Measurements from ENCODE around the gene KCTD10. TPM values are rescaled to one million over a fixed set of nuclear protein-coding genes. Genes with fewer than 3 reads are reported as not detected.

KCTD10 gene, protein sequence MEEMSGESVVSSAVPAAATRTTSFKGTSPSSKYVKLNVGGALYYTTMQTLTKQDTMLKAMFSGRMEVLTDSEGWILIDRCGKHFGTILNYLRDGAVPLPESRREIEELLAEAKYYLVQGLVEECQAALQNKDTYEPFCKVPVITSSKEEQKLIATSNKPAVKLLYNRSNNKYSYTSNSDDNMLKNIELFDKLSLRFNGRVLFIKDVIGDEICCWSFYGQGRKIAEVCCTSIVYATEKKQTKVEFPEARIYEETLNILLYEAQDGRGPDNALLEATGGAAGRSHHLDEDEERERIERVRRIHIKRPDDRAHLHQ
- total RNA-seq: 48.3 and 51.2 TPM in 2 replicates

- Mint-ChIP-seq H3K36me3 (ENCODE audit: low read depth) (peaks cover 2% of the 10 kb centered on the region), H3K9me3 (no peaks in the 10 kb centered on the region), H3K4me1 (ENCODE audit: low read depth) (peaks cover 40% of the 10 kb centered on the region), H3K27me3 (ENCODE audit: insufficient read depth) (no peaks in the 10 kb centered on the region), H3K27ac (peak within 1 kb of the TSS; percentile 98), H3K4me3 (peak within 1 kb of the TSS; percentile 94)
- peak; percentile 84 for DNase-seq (ENCODE audit: low spot score)
- intact Hi-C loops (cut with micrococcal nuclease): loop anchor here (1.0 to 10.0 kb wide), 9 partner anchors 45 to 1790 kb away; partner anchors contain the start of genes ALKBH2, FAM222A, GLTP and MMAB
Observed at GRCh38 chr12:109477185-109477962, at the start of gene KCTD10, which contains the start of gene UBE3B. TSS of gene KCTD10 (minus strand) at chr12:109477300. CDS start at chr12:109477262, 38 bp downstream. TSS of gene UBE3B (plus strand) at chr12:109477634. CDS start at chr12:109483552, 5,918 bp downstream.

- no peaks in the 10 kb centered on the region for H3K4me1 Mint-ChIP-seq (ENCODE audit: low read depth)
- DNase-seq (ENCODE audit: low spot score): no peak
- H3K4me3 Mint-ChIP-seq: no peak overlapping the region
- no peak overlapping the region for H3K27ac Mint-ChIP-seq
- no peaks in the 10 kb centered on the region for H3K9me3 Mint-ChIP-seq
- intact Hi-C loops (cut with micrococcal nuclease): no loop called here
- no peaks in the 10 kb centered on the region for H3K27me3 Mint-ChIP-seq (ENCODE audit: insufficient read depth)
- peaks cover 19% of the 10 kb centered on the region for H3K36me3 Mint-ChIP-seq (ENCODE audit: low read depth)
Observed at GRCh38 chr12:109525279-109525585, 48.1 kb upstream of the KCTD10 start.

DNA sequence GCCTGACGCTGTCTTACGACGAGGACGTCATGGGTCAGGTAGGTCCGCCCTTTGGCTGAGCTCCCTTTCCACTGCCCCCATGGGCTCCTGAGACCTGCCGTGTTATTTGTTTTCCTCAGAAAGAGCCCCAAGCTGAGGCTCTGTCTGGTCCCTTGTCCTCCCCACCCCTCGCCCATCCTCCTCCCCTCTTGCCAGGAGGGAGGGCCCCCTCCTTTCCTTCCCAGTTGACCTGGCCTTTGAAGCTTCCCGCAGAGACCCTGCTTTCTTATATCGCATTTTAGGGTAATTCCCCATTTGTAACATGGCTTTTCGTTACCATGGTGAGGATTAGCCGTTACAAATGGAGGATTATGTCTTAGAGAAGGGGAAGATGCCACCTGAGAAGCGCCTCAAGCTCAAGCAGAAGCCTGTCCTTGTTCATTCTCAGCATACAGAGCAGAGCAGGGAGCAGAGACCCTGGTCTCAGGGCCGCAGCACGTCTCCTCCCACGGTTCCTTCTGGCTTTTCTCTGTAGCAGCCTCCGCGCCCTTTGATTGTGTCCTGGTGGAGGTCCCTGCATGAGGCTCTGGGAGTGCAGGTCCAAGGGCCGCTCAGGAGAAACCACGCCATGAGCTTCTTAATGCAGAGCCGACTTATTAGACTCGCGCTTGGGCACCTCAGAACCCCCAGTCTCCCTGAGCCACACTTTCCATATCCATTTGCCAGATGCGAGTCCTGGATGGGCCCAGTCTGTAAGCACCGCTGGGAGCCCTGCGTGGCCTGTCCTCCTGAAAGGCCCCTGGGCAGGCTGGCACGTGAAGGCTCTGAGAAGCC is 47.6 kb upstream of the KCTD10 start:
- Mint-ChIP-seq H3K4me1 (ENCODE audit: low read depth) (no peaks in the 10 kb centered on the region), H3K4me3 (no peak overlapping the region), H3K27me3 (ENCODE audit: insufficient read depth) (no peaks in the 10 kb centered on the region), H3K36me3 (ENCODE audit: low read depth) (peaks cover 19% of the 10 kb centered on the region), H3K9me3 (no peaks in the 10 kb centered on the region), H3K27ac (no peak overlapping the region)
- DNase-seq (ENCODE audit: low spot score): no peak
- intact Hi-C loops (cut with micrococcal nuclease): no loop called here

DNA sequence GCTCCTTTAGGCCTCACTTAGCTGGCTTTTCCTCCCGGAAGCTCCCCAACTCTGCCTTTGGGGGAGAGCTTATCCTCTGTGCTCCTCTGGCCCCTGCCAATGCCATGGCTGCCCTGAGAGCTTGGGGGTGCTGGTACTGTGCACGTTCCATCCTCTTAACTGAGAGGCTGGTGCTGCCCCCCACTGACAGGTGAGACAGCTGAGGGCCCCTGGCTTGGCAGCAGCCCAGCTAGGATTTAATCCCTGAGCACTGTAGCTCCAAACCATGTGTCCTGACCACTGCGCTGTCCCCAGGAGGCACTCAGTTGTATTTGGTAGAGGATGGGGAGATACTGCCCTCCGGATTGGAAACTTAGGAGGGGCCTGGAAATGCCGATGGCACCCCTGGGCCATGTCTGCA is 46.4 kb upstream of the KCTD10 start:
- H3K27ac Mint-ChIP-seq: no peak overlapping the region
- no peaks in the 10 kb centered on the region for H3K9me3 Mint-ChIP-seq
- H3K4me1 Mint-ChIP-seq (ENCODE audit: low read depth): no peaks in the 10 kb centered on the region
- no peaks in the 10 kb centered on the region for H3K27me3 Mint-ChIP-seq (ENCODE audit: insufficient read depth)
- DNase-seq (ENCODE audit: low spot score): no peak
- peaks cover 23% of the 10 kb centered on the region for H3K36me3 Mint-ChIP-seq (ENCODE audit: low read depth)
- no peak overlapping the region for H3K4me3 Mint-ChIP-seq
- intact Hi-C loops (cut with micrococcal nuclease): no loop called here

GRCh38 chr12:109523071-109523470 is 46.0 kb upstream of the KCTD10 start:
- intact Hi-C loops (cut with micrococcal nuclease): no loop called here
- no peak for DNase-seq (ENCODE audit: low spot score)
- Mint-ChIP-seq H3K27ac (no peak overlapping the region), H3K4me3 (no peak overlapping the region), H3K36me3 (ENCODE audit: low read depth) (peaks cover 28% of the 10 kb centered on the region), H3K4me1 (ENCODE audit: low read depth) (no peaks in the 10 kb centered on the region), H3K27me3 (ENCODE audit: insufficient read depth) (no peaks in the 10 kb centered on the region), H3K9me3 (no peaks in the 10 kb centered on the region)

DNA sequence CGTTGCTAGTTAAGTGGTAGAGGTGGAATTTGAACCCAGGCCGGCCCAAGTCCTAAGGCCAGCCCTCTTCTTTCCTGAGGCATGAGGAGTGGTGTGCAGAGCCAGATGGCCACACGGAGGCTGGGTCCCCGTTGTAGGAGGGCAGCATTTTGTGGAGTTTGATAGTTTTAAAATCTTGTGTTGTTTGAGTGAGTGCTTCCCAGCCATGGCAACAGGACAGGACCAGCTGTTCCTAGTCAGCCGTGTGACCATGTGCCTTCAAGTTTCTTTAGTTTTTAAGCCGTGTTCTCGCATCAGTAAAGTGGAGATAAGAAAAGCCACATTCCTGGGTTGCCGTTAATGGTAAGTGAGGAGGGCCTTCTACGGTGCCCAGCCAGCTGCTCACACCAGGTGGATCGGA is 44.7 kb upstream of the KCTD10 start:
- intact Hi-C loops (cut with micrococcal nuclease): no loop called here
- Mint-ChIP-seq H3K4me3 (no peak overlapping the region), H3K27me3 (ENCODE audit: insufficient read depth) (no peaks in the 10 kb centered on the region), H3K4me1 (ENCODE audit: low read depth) (no peaks in the 10 kb centered on the region), H3K27ac (no peak overlapping the region), H3K9me3 (no peaks in the 10 kb centered on the region), H3K36me3 (ENCODE audit: low read depth) (peaks cover 30% of the 10 kb centered on the region)
- no peak for DNase-seq (ENCODE audit: low spot score)

- Mint-ChIP-seq H3K27me3 (ENCODE audit: insufficient read depth) (no peaks in the 10 kb centered on the region), H3K4me3 (no peak overlapping the region), H3K27ac (no peak overlapping the region), H3K9me3 (no peaks in the 10 kb centered on the region), H3K36me3 (ENCODE audit: low read depth) (peaks cover 30% of the 10 kb centered on the region), H3K4me1 (ENCODE audit: low read depth) (no peaks in the 10 kb centered on the region)
- no peak for DNase-seq (ENCODE audit: low spot score)
- intact Hi-C loops (cut with micrococcal nuclease): loop anchor here (2.0 kb wide), 1 partner anchor 53 kb away; the partner anchor contains the start of genes MMAB and MVK
Observed at GRCh38 chr12:109519787-109520186, 42.7 kb upstream of the KCTD10 start.

- peaks cover 30% of the 10 kb centered on the region for H3K36me3 Mint-ChIP-seq (ENCODE audit: low read depth)
- intact Hi-C loops (cut with micrococcal nuclease): loop anchor here (2.0 kb wide), 1 partner anchor 54 kb away; the partner anchor contains the start of genes MMAB and MVK
- no peak overlapping the region for H3K4me3 Mint-ChIP-seq
- H3K4me1 Mint-ChIP-seq (ENCODE audit: low read depth): no peaks in the 10 kb centered on the region
- peak; percentile 22 for DNase-seq (ENCODE audit: low spot score)
- H3K9me3 Mint-ChIP-seq: no peaks in the 10 kb centered on the region
- H3K27ac Mint-ChIP-seq: no peak overlapping the region
- no peaks in the 10 kb centered on the region for H3K27me3 Mint-ChIP-seq (ENCODE audit: insufficient read depth)
Observed at GRCh38 chr12:109518820-109519665, 41.9 kb upstream of the KCTD10 start.

DNA sequence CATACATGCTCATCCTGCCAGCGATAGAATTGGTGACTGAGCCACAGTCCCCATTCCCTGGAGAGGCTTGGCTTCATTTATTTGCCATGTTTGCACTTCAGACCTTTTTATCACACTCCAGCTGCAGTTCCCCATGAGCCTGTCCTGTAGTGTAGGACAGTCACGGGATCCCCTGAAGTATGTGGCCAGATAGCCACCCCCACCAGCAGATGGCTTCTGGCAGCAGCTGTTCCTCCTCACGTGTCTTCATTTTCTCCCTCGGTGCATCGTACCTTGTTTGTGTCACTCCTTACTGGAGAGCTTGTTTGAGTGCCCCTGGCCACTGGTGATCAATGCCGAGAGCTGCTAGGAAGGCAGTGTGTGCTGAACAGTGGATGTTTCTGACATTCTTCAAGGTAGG is 40.5 kb upstream of the KCTD10 start:
- Mint-ChIP-seq H3K36me3 (ENCODE audit: low read depth) (peaks cover 34% of the 10 kb centered on the region), H3K27ac (no peak overlapping the region), H3K9me3 (no peaks in the 10 kb centered on the region), H3K27me3 (ENCODE audit: insufficient read depth) (no peaks in the 10 kb centered on the region), H3K4me1 (ENCODE audit: low read depth) (no peaks in the 10 kb centered on the region), H3K4me3 (no peak overlapping the region)
- no peak for DNase-seq (ENCODE audit: low spot score)
- intact Hi-C loops (cut with micrococcal nuclease): loop anchor here (2.0 kb wide), 1 partner anchor 55 kb away; the partner anchor contains the start of genes MMAB and MVK

GRCh38 chr12:109513977-109514376 is 36.9 kb upstream of the KCTD10 start:
- Mint-ChIP-seq H3K9me3 (no peaks in the 10 kb centered on the region), H3K27me3 (ENCODE audit: insufficient read depth) (no peaks in the 10 kb centered on the region), H3K36me3 (ENCODE audit: low read depth) (peaks cover 33% of the 10 kb centered on the region), H3K4me1 (ENCODE audit: low read depth) (no peaks in the 10 kb centered on the region), H3K27ac (no peak overlapping the region), H3K4me3 (no peak overlapping the region)
- no peak for DNase-seq (ENCODE audit: low spot score)
- intact Hi-C loops (cut with micrococcal nuclease): no loop called here

DNA sequence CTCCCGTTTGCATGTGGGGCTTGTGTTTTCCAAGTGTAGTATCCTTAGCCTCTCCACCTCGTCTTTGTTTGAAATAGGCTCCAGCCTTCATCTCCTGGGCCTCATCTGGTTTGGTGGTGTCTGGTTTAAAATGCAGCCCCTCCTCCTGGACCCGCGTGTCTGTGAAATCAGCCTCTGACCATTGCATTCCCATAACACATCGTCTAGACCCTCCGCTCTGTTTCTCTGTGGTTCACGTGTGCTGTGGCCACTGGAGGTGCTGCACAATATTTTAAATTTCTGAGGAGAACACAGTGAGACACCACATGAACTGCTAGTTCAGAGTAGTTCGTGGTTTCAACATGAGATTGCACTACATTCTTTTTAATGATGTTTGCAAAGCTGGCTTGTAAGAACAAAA is 36.0 kb upstream of the KCTD10 start:
- Mint-ChIP-seq H3K4me1 (ENCODE audit: low read depth) (no peaks in the 10 kb centered on the region), H3K27ac (no peak overlapping the region), H3K27me3 (ENCODE audit: insufficient read depth) (no peaks in the 10 kb centered on the region), H3K9me3 (no peaks in the 10 kb centered on the region), H3K36me3 (ENCODE audit: low read depth) (peaks cover 26% of the 10 kb centered on the region), H3K4me3 (no peak overlapping the region)
- no peak for DNase-seq (ENCODE audit: low spot score)
- intact Hi-C loops (cut with micrococcal nuclease): no loop called here

- H3K4me3 Mint-ChIP-seq: no peak overlapping the region
- H3K27ac Mint-ChIP-seq: no peak overlapping the region
- intact Hi-C loops (cut with micrococcal nuclease): no loop called here
- no peak for DNase-seq (ENCODE audit: low spot score)
- H3K27me3 Mint-ChIP-seq (ENCODE audit: insufficient read depth): no peaks in the 10 kb centered on the region
- peaks cover 23% of the 10 kb centered on the region for H3K36me3 Mint-ChIP-seq (ENCODE audit: low read depth)
- no peaks in the 10 kb centered on the region for H3K4me1 Mint-ChIP-seq (ENCODE audit: low read depth)
- H3K9me3 Mint-ChIP-seq: no peaks in the 10 kb centered on the region
Observed at GRCh38 chr12:109512608-109513007, 35.5 kb upstream of the KCTD10 start.

Data from activated T-helper 1 cell treated with anti-CD3 and anti-CD28 coated beads, Interleukin-12 subunit alpha, Interleukin-12 subunit beta, Interleukin-2, Interleukin-4 antibody, amounts not matched to agents 30 ng/mL and 10 ng/mL and 1 ng/mL, durations not matched to agents 14 hours and 24 hours and 36 hours (primary cell).